SK-N-SH (cell line): ENCODE data around the gene TDRD12.
"Not testable (repeated sequence)": the region's sequence is repeated elsewhere in the genome, so short reads cannot be mapped to it uniquely, and the experiment has no call there.

ENCODE experiments used
- CTCF ChIP-seq: fragments of 200-600 bp; sonication (generic); IDR thresholded peaks from 2 replicates; pipeline ENCODE4 v1.6.1; 2017; ENCODE audit warnings: antibody characterized with exemption, mild to moderate bottlenecking, moderate library complexity
- EZH2phosphoT487 ChIP-seq: fragments of 200-600 bp; sonication (generic); IDR thresholded peaks from 2 replicates; pipeline ENCODE4 v1.6.1; 2017; ENCODE audit warnings: low read depth, mixed run types, mild to moderate bottlenecking, antibody characterized with exemption, moderate library complexity, borderline replicate concordance
- JUND ChIP-seq: IDR thresholded peaks from 2 replicates; pipeline ENCODE4 v1.4.0; 2012
- POLR2AphosphoS5 ChIP-seq: IDR thresholded peaks from 2 replicates; pipeline ENCODE4 v1.6.1; 2012; ENCODE audit warnings: low read depth, low read length
- RFX5 ChIP-seq: IDR thresholded peaks from 2 replicates; pipeline ENCODE4 v1.6.1; 2012; ENCODE audit warnings: mild to moderate bottlenecking, improper control_type of control experiment, low read length
- TAF1 ChIP-seq: IDR thresholded peaks from 2 replicates; pipeline ENCODE4 v1.6.1; 2012; ENCODE audit warnings: low read depth, mild to moderate bottlenecking, low read length, moderate library complexity, borderline replicate concordance
- TCF12 ChIP-seq: IDR thresholded peaks from 2 replicates; pipeline ENCODE4 v1.4.0; 2012
- USF2 ChIP-seq: fragments of 150-350 bp; IDR thresholded peaks from 2 replicates; pipeline ENCODE4 v1.6.1; 2017; ENCODE audit warnings: antibody characterized with exemption, low read length, low read depth, borderline replicate concordance

GRCh38 chr19:32787161-32787813, 67.7 kb downstream of the TDRD12 start:
- TF ChIP-seq CTCF, RFX5, TAF1, EZH2phosphoT487, POLR2AphosphoS5, JUND, USF2, TCF12: not testable (repeated sequence)
